Neuronal stem cell (in vitro differentiated cells): ENCODE measurements around the gene TENT5A.

Source experiments
- DNase-seq: peaks from one replicate; pipeline ENCODE4 v3.0.0-alpha.2; 2013; ENCODE audit warnings: low spot score
- H2AFZ ChIP-seq: one replicate; pipeline ENCODE4 v1.6.1; 2013; ENCODE audit warnings: mild to moderate bottlenecking, low read length, inconsistent platforms
- H2AK5ac ChIP-seq: 2 replicates; pipeline ENCODE4 v1.6.1; 2013; ENCODE audit warnings: low read depth, mild to moderate bottlenecking, inconsistent platforms, low read length, moderate library complexity, mixed read lengths
- H2BK120ac ChIP-seq: 2 replicates; pipeline ENCODE4 v1.6.1; 2013; ENCODE audit warnings: low read depth, mild to moderate bottlenecking, inconsistent platforms, low read length, moderate library complexity, mixed read lengths
- H2BK12ac ChIP-seq: one replicate; pipeline ENCODE4 v1.6.1; 2013; ENCODE audit warnings: low read length, inconsistent platforms
- H2BK15ac ChIP-seq: 2 replicates; pipeline ENCODE4 v1.6.1; 2013; ENCODE audit warnings: mild to moderate bottlenecking, low read length, inconsistent platforms, mixed read lengths
- H2BK5ac ChIP-seq: one replicate; pipeline ENCODE4 v1.6.1; 2013; ENCODE audit warnings: inconsistent platforms, mild to moderate bottlenecking, low read length, moderate library complexity
- H3K14ac ChIP-seq: one replicate; pipeline ENCODE4 v1.6.1; 2013; ENCODE audit warnings: low read length, inconsistent platforms
- H3K18ac ChIP-seq: 2 replicates; pipeline ENCODE4 v1.6.1; 2013; ENCODE audit warnings: low read length, inconsistent platforms
- H3K23ac ChIP-seq: 2 replicates; pipeline ENCODE4 v1.6.1; 2013; ENCODE audit warnings: low read depth, mild to moderate bottlenecking, mixed read lengths, low read length, inconsistent platforms; ENCODE audit not compliant: poor library complexity
- H3K27ac ChIP-seq: replicated peaks from 3 replicates; pipeline ENCODE4 v1.5.1; 2013; ENCODE audit warnings: low read length, inconsistent platforms
- H3K27me3 ChIP-seq, 3 experiments: 2 replicates each; pipeline ENCODE4 v1.6.1; 2013; ENCODE audit warnings: low read length in 3 of 3, mild to moderate bottlenecking in 2 of 3, inconsistent platforms in 1 of 3, low read depth in 1 of 3, mixed read lengths in 1 of 3, moderate library complexity in 1 of 3; ENCODE audit not compliant: control insufficient read depth in 3 of 3, insufficient read depth in 3 of 3
- H3K36me3 ChIP-seq, 2 donors: replicated peaks in 1 of 2; 2 replicates each; pipeline ENCODE4 v1.6.1; 2013; ENCODE audit warnings: low read length in 2 of 2; ENCODE audit not compliant: control insufficient read depth in 2 of 2, insufficient read depth in 2 of 2
- H3K4ac ChIP-seq: 2 replicates; pipeline ENCODE4 v1.6.1; 2013; ENCODE audit warnings: inconsistent platforms, mild to moderate bottlenecking, low read length, moderate library complexity
- H3K4me1 ChIP-seq, 2 donors: 1 replicate in 1 of 2; 2 replicates in 1 of 2; pipeline ENCODE4 v1.6.1; 2013; ENCODE audit warnings: low read length in 2 of 2, low read depth in 1 of 2; ENCODE audit not compliant: control insufficient read depth in 2 of 2, insufficient read depth in 1 of 2
- H3K4me2 ChIP-seq: one replicate; pipeline ENCODE4 v1.6.1; 2013; ENCODE audit warnings: mild to moderate bottlenecking, low read length, inconsistent platforms; ENCODE audit not compliant: insufficient read depth, poor library complexity, severe bottlenecking
- H3K4me3 ChIP-seq, 2 donors: 2 replicates each; pipeline ENCODE4 v1.5.1; 2013; ENCODE audit warnings: low read length in 2 of 2, mild to moderate bottlenecking in 2 of 2, inconsistent platforms in 1 of 2, moderate library complexity in 1 of 2
- H3K79me1 ChIP-seq: one replicate; pipeline ENCODE4 v1.6.1; 2013; ENCODE audit warnings: low read depth, mild to moderate bottlenecking, inconsistent platforms, low read length, moderate library complexity
- H3K9ac ChIP-seq: one replicate; pipeline ENCODE4 v1.6.1; 2013; ENCODE audit warnings: mild to moderate bottlenecking, low read depth, low read length, inconsistent platforms; ENCODE audit not compliant: poor library complexity
- H3K9me3 ChIP-seq, 2 donors: replicated peaks in 1 of 2; 2 replicates each; pipeline versions ENCODE3 to v1.6.1; 2013; ENCODE audit warnings: low read length in 2 of 2, mild to moderate bottlenecking in 2 of 2, inconsistent platforms in 1 of 2, low read depth in 1 of 2, mixed read lengths in 1 of 2, moderate library complexity in 1 of 2; ENCODE audit not compliant: control insufficient read depth in 2 of 2, insufficient read depth in 1 of 2
- H4K8ac ChIP-seq: one replicate; pipeline ENCODE4 v1.6.1; 2013; ENCODE audit warnings: low read depth, mild to moderate bottlenecking, inconsistent platforms, low read length, moderate library complexity
- H4K91ac ChIP-seq: one replicate; pipeline ENCODE4 v1.6.1; 2013; ENCODE audit warnings: low read length, low read depth, mild to moderate bottlenecking, inconsistent platforms; ENCODE audit not compliant: poor library complexity
- WGBS, 2 donors: extraction: QIAGEN DNeasy Blood & Tissue Kit; methylation state at CpG; one replicate each; pipeline ENCODE4 v1.1.7; 2013; ENCODE audit warnings: missing lambda C conversion rate in 2 of 2, mixed read lengths in 1 of 2; ENCODE audit not compliant: insufficient read length in 2 of 2, insufficient replicate concordance in 1 of 2; ENCODE audit errors: extremely low coverage in 2 of 2; 5-methylcytosine and 5-hydroxymethylcytosine counted together

The TENT5A gene

GRCh38 chr6:81739230-81740195 is 13.0 kb downstream of the TENT5A start:
- H2BK5ac ChIP-seq, result no peak overlapping the region
- no peak overlapping the region for H2BK15ac ChIP-seq
- no CpG with 5 or more reads among the region's 6 CpGs for WGBS, 2 donors
- H3K9me3 ChIP-seq, result peaks cover 1 to 10% of the 10 kb centered on the region in 2 donors
- H2BK120ac ChIP-seq, result no peak overlapping the region
- DNase-seq, result no peak
- H3K4me2 ChIP-seq, result no peak overlapping the region
- no peak overlapping the region for H2BK12ac ChIP-seq
- no peak overlapping the region for H4K91ac ChIP-seq
- no peak overlapping the region for H3K14ac ChIP-seq
- no peak overlapping the region for H2AFZ ChIP-seq
- H3K4me1 ChIP-seq, result no peaks in the 10 kb centered on the region
- H4K8ac ChIP-seq, result no peak overlapping the region
- H3K27me3 ChIP-seq, result no peaks in the 10 kb centered on the region
- no peak overlapping the region for H3K18ac ChIP-seq
- no peak overlapping the region for H3K4me3 ChIP-seq
- H3K27ac ChIP-seq, result no peak overlapping the region
- H3K79me1 ChIP-seq, result no peaks in the 10 kb centered on the region
- no peak overlapping the region for H2AK5ac ChIP-seq
- H3K9ac ChIP-seq, result no peak overlapping the region
- H3K4ac ChIP-seq, result no peak overlapping the region
- H3K23ac ChIP-seq, result no peak overlapping the region
- peaks cover 0 to 4% of the 10 kb centered on the region in 2 donors for H3K36me3 ChIP-seq

DNA sequence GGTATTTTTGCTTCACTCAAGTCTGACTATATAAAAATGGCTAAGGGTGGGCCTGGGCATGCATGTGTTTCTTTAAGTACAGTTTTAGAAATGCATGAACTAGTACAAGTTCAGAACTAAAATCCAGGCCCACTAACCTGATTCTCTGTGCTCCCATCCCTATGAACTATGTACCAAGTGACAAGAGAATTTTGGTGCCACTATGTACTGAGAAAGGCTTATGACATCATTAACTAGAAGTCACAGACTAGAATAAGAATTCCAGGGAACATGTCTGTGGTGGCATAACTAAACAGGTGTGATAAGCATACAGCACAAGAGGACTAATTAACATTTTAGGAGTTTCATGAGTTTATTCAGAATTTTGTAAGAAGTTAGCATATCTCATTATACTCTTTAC is 16.1 kb downstream of the TENT5A start:
- H2BK120ac ChIP-seq, result no peak overlapping the region
- no peak overlapping the region for H2AFZ ChIP-seq
- no peak overlapping the region for H3K4me3 ChIP-seq
- no peak overlapping the region for H3K14ac ChIP-seq
- H3K27ac ChIP-seq, result no peak overlapping the region
- H3K4me1 ChIP-seq, result no peaks in the 10 kb centered on the region
- DNase-seq, result no peak
- no peak overlapping the region for H4K8ac ChIP-seq
- H3K36me3 ChIP-seq, result no peaks in the 10 kb centered on the region
- no peak overlapping the region for H3K23ac ChIP-seq
- H2AK5ac ChIP-seq, result no peak overlapping the region
- no peaks in the 10 kb centered on the region for H3K79me1 ChIP-seq
- no peaks in the 10 kb centered on the region for H3K27me3 ChIP-seq
- H3K9ac ChIP-seq, result no peak overlapping the region
- no peak overlapping the region for H4K91ac ChIP-seq
- no peak overlapping the region for H3K18ac ChIP-seq
- H3K4me2 ChIP-seq, result no peak overlapping the region
- no peak overlapping the region for H2BK12ac ChIP-seq
- no peak overlapping the region for H3K4ac ChIP-seq
- H3K9me3 ChIP-seq, result peaks cover 1 to 10% of the 10 kb centered on the region in 2 donors
- H2BK5ac ChIP-seq, result no peak overlapping the region
- no peak overlapping the region for H2BK15ac ChIP-seq

DNA sequence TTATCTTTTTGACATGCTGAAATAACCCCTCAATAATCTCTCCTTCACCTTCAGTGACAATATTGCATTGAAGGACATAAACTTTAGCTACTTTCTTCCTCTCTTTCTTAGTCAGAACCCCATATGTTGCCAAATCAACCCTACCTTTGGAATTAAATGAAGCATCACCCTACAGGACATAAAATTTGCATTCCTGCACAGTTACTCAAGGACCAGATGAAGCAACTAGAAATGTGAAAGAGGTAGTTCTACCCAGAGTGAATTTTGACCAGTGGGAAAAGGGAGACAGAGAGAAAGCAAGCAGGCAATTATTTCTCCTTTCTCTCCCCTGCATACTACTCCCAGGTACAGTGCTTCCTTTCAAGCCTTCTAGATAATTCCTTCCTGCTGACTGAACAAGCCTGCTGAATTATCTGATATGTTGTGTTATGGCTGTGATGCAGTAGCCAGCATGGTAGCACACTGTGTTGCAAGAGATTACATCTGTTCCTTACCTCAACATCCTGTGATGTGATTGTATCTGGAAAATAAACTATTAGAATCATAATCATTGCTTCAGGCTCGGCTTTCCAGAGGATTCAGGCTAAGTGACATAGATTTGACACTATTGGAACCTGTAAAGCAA is 16.6 kb downstream of the TENT5A start:
- Histone ChIP-seq H4K8ac (no peak overlapping the region), H3K27ac (no peak overlapping the region), H3K27me3 (no peaks in the 10 kb centered on the region), H3K36me3 (no peaks in the 10 kb centered on the region), H3K14ac (no peak overlapping the region), H3K4me3 (no peak overlapping the region), H3K23ac (no peak overlapping the region), H2BK12ac (no peak overlapping the region), H2BK15ac (no peak overlapping the region), H3K79me1 (no peaks in the 10 kb centered on the region), H2AFZ (no peak overlapping the region), H3K4me1 (no peaks in the 10 kb centered on the region), H2AK5ac (no peak overlapping the region), H3K4me2 (no peak overlapping the region), H2BK5ac (no peak overlapping the region), H3K9me3 (peaks cover 1 to 10% of the 10 kb centered on the region in 2 donors), H3K9ac (no peak overlapping the region), H4K91ac (no peak overlapping the region), H3K18ac (no peak overlapping the region), H3K4ac (no peak overlapping the region), H2BK120ac (no peak overlapping the region)
- no CpG with 5 or more reads among the region's 1 CpG for WGBS, 2 donors
- no peak for DNase-seq

DNA sequence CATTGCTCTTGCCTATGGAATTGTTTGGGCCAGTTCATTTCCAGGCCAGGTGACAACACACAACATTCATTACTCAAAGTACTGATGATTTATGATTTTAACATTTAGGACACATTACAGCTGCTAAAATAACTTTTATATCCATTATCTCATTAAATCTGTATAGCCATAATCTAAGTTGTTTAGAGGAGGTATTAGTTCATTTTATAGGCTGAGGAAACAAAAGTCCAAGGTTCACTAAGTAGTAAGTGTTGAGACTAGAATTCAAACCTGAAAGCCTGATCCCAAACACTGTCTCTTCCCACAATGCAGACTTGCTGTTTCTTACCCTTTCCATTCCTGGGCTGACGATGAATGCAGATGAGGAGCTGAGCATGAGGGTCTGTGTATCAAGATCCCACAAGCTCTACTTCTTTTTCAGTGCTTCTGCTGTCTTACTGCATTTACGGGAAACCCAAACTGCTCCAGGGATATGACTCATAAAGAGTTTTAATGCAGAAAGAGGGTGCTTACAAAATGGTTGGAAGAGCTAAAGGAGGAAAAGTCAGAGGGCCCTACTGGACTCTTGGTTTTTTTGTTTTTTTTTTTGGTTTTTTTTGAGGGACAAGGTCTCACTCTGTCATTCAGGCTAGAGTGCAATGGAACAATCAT is 17.9 kb downstream of the TENT5A start:
- Histone ChIP-seq H4K91ac (no peak overlapping the region), H3K14ac (no peak overlapping the region), H3K9ac (no peak overlapping the region), H3K4ac (no peak overlapping the region), H3K23ac (no peak overlapping the region), H4K8ac (no peak overlapping the region), H3K4me1 (no peaks in the 10 kb centered on the region), H3K4me3 (no peak overlapping the region), H3K27ac (no peak overlapping the region), H2BK12ac (no peak overlapping the region), H3K18ac (no peak overlapping the region), H2AFZ (no peak overlapping the region), H2BK120ac (no peak overlapping the region), H3K4me2 (no peak overlapping the region), H2BK5ac (no peak overlapping the region), H3K79me1 (no peaks in the 10 kb centered on the region), H2BK15ac (no peak overlapping the region), H3K27me3 (no peaks in the 10 kb centered on the region), H3K9me3 (peaks cover 1 to 10% of the 10 kb centered on the region in 2 donors), H2AK5ac (no peak overlapping the region), H3K36me3 (no peaks in the 10 kb centered on the region)
- WGBS, 2 donors, result no CpG with 5 or more reads among the region's 2 CpGs
- DNase-seq, result no peak
